Measurements from ENCODE around the gene FCRL5.

GRCh38 chr1:157540852-157541251 lies 11.5 kb downstream of the FCRL5 start:
- TF ChIP-seq POLR2AphosphoS5 (IDR thresholded peaks at IDR 0.05; ENCODE audit: borderline replicate concordance, low read depth, low read length) (no peak), EZH2 (IDR thresholded peaks at IDR 0.05) (no peak)

Data from SK-N-MC (cell line).